Progenitor cell of endocrine pancreas (in vitro differentiated cells): ENCODE data around the gene ESPNL. TPM values are rescaled to one million over a fixed set of nuclear protein-coding genes. Genes with fewer than 3 reads are reported as not detected.

Source experiments
- DNase-seq: peaks from one replicate; pipeline ENCODE4 v3.0.0; 2021; ENCODE audit warnings: low spot score; ENCODE audit not compliant: unreplicated experiment
- H3K27ac Mint-ChIP-seq: 2 replicates; pipeline ENCODE4 v1.8.0; 2021; ENCODE audit warnings: mild to moderate bottlenecking, moderate library complexity, mixed read lengths
- H3K27me3 Mint-ChIP-seq: 2 replicates; pipeline ENCODE4 v1.8.0; 2021; ENCODE audit warnings: mixed read lengths
- H3K36me3 Mint-ChIP-seq: 2 replicates; pipeline ENCODE4 v1.8.0; 2022; ENCODE audit warnings: mixed read lengths; ENCODE audit not compliant: insufficient read depth
- H3K4me1 Mint-ChIP-seq: 2 replicates; pipeline ENCODE4 v1.8.0; 2021; ENCODE audit warnings: low read depth, mixed read lengths
- H3K4me3 Mint-ChIP-seq: 2 replicates; pipeline ENCODE4 v1.8.0; 2021; ENCODE audit warnings: low read depth, mild to moderate bottlenecking, moderate library complexity, mixed read lengths
- H3K9me3 Mint-ChIP-seq: 2 replicates; pipeline ENCODE4 v1.8.0; 2021; ENCODE audit warnings: low read depth, mixed read lengths
- CTCF ChIP-seq: fragments of 200-600 bp; sonication (generic); IDR thresholded peaks from one replicate; pipeline ENCODE4 v1.5.0; 2021; ENCODE audit warnings: antibody characterized with exemption, mild to moderate bottlenecking; ENCODE audit not compliant: unreplicated experiment
- total RNA-seq: library from RNA; stranded (reverse); gene quantifications from 2 replicates; pipeline ENCODE4 v1.2.1, GENCODE V29; 2021

The ESPNL gene
- total RNA-seq, 1 donor from 2014 or later, result 0.31 TPM

GRCh38 chr2:238151205-238151604 lies 51.1 kb downstream of the ESPNL start:
- Mint-ChIP-seq H3K4me1 (no peaks in the 10 kb centered on the region), H3K4me3 (no peak overlapping the region), H3K27me3 (peaks cover 3% of the 10 kb centered on the region), H3K36me3 (no peaks in the 10 kb centered on the region), H3K9me3 (no peaks in the 10 kb centered on the region), H3K27ac (no peak overlapping the region)
- DNase-seq, result no peak
- TF ChIP-seq CTCF, result no peak

DNA sequence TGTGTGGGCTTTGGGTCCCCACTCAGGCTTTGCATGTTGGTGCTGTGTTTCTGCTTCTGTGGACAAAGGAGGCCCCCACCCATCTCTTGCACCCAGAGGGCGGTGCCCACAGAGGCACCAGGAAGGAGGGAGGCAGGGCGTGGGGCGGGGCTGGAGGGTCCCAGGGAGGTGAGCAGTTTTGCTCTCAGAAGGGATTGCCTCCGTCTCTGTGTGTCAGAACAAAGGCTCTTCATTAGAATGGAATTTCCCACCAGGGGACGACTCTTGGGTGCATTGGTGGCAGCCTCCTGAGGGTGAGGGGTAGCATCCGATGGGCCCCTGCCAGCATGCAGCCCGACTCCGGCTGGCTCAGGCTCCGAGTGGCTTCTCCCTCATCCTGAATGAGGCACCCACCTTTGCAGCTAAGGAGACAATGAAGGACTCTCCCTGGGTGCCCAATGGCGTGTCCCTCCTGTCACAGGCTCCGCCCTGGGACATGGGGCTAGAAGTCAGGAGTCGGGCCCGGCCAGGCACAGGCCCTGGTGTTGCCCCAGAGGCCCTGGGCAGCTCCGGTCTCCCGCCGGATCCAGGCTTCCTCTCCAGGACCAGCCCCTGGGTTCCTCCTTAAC lies 51.6 kb downstream of the ESPNL start:
- TF ChIP-seq CTCF, result no peak
- Mint-ChIP-seq H3K4me1 (no peaks in the 10 kb centered on the region), H3K27me3 (peaks cover 6% of the 10 kb centered on the region), H3K4me3 (no peak overlapping the region), H3K27ac (no peak overlapping the region), H3K36me3 (no peaks in the 10 kb centered on the region), H3K9me3 (no peaks in the 10 kb centered on the region)
- DNase-seq, result no peak

DNA sequence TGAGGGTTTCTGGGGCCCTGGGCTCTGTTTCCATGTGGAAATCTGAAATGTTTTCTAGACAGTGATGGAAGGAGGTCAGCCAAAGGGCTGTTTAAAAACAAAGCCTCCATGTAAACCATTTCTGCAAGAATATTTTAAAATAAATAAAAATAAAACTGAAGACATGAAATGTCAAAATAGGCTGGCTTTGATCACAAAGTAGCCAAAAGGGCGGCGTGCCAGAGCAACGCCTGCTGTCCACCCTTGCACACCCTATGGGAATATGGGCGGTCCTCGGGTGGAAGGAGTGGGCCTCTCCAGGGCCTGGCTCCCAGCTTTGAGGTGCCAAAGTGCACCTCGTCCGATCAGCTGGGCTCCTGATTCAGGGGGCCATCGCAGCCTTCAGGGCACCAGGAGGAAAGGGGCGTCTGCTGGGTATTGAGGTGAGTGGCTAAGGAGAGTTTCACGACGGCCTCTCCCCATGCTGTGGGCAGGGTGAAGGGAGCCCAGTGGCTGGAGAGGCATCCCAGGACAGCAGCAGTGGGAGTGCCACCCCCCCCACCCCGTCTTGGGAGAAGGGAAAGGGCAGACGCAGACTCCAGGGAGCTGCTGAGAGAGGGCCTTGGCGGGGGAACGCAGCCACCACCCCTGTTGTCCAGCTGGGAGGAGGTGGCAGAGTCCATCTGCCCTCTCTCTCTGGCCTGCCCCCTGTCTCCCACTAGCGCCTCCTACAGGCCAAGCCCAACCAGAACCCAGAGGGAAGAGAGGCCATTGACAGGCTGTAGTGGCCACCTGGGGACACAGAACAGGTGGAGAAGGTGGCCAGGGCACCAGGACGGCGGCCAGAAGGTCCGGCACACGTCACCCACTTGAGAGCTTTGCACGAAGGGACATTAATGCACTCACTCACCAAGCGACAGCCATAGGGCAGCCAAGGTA lies 52.9 kb downstream of the ESPNL start:
- Mint-ChIP-seq H3K4me3 (no peak overlapping the region), H3K27ac (no peak overlapping the region), H3K4me1 (no peaks in the 10 kb centered on the region), H3K27me3 (peaks cover 11% of the 10 kb centered on the region), H3K9me3 (no peaks in the 10 kb centered on the region), H3K36me3 (no peaks in the 10 kb centered on the region)
- TF ChIP-seq CTCF, result no peak
- DNase-seq, result no peak

DNA sequence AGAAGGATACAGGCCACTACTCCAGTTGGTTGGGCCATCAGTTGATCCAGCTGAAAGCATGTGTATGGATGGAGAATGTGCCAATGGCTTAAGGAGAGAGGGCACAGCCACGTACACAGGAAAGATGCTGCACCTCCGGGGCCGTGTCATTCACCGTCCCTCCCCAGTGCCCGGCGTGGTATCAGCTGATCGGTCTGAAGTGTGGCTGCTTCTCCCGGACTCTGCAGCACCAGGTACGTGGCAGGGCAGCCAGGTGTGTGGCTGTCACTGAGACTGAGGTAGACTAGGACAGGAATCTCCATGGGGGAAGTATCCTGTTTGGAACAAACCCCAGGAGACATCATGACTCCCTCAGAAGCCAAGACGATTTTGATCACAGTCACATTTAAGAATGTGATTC lies 54.4 kb downstream of the ESPNL start:
- H3K36me3 Mint-ChIP-seq, result no peaks in the 10 kb centered on the region
- no peak for DNase-seq
- no peak for TF ChIP-seq CTCF
- H3K4me1 Mint-ChIP-seq, result peaks cover 3% of the 10 kb centered on the region
- H3K27ac Mint-ChIP-seq, result no peak overlapping the region
- H3K9me3 Mint-ChIP-seq, result no peaks in the 10 kb centered on the region
- H3K27me3 Mint-ChIP-seq, result peaks cover 15% of the 10 kb centered on the region
- no peak overlapping the region for H3K4me3 Mint-ChIP-seq

DNA sequence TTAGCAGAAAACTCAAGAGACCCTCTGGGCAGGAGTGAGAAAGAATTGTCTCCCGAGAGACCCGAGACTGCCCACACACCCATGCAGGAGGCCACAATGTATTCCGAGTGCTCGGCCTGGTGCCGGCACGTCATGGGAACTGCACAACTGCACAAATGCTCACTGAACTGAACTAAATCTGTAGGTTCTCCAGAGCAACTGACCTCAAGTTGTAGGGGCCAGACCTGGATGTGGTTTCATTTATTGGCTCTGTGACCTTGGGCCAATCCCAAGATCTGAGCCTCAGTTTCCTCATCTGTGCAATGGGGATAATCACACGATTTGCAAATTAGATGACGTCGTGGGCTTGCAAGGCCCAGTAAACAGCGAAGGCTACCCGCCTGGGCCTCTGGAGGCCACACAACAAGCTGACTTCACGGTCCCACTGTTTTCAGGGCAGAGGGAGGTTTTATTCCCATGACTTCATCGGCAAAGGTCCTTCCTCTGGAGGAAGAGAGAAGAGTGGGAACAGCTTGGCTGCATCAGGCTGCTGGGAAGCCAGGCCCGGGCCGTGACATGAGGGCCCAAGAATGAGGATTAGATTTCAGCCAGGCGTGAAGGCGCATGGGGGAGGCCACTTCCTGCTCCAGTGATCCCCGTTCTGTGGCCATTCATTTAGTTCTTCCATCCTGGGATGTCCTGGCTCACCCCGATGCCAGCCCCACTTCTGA lies 55.1 kb downstream of the ESPNL start:
- H3K27ac Mint-ChIP-seq, result no peak overlapping the region
- no peak for DNase-seq
- peaks cover 21% of the 10 kb centered on the region for H3K27me3 Mint-ChIP-seq
- H3K4me1 Mint-ChIP-seq, result peaks cover 3% of the 10 kb centered on the region
- H3K9me3 Mint-ChIP-seq, result no peaks in the 10 kb centered on the region
- TF ChIP-seq CTCF, result no peak
- H3K4me3 Mint-ChIP-seq, result no peak overlapping the region
- no peaks in the 10 kb centered on the region for H3K36me3 Mint-ChIP-seq
